Neural progenitor cell (in vitro differentiated cells): ENCODE data around the gene COX18. TPM values are rescaled to one million over a fixed set of nuclear protein-coding genes. Genes with fewer than 3 reads are reported as not detected.

Experiments used
- DNase-seq: peaks from one replicate; pipeline ENCODE4 v3.0.0-alpha.2; 2016; ENCODE audit warnings: low spot score
- H2AFZ ChIP-seq: fragments of 200-600 bp; sonication (generic); replicated peaks from 2 replicates; pipeline ENCODE4 v1.6.1; 2016; ENCODE audit warnings: antibody characterized with exemption
- H3F3A ChIP-seq: fragments of 200-600 bp; sonication (generic); 2 replicates; pipeline ENCODE4 v1.6.1; 2016; ENCODE audit warnings: antibody characterized with exemption, low read depth
- H3K27ac ChIP-seq: fragments of 200-600 bp; sonication (generic); 2 replicates; pipeline ENCODE4 v1.5.1; 2016; ENCODE audit warnings: mild to moderate bottlenecking
- H3K27me3 ChIP-seq: fragments of 200-600 bp; sonication (generic); 2 replicates; pipeline ENCODE4 v1.6.1; 2016; ENCODE audit warnings: mild to moderate bottlenecking, moderate library complexity
- H3K36me3 ChIP-seq: fragments of 200-600 bp; sonication (generic); 2 replicates; pipeline ENCODE4 v1.5.1; 2016
- H3K4me1 ChIP-seq: fragments of 200-600 bp; sonication (generic); 2 replicates; pipeline ENCODE4 v1.6.1; 2016; ENCODE audit warnings: mixed run types
- H3K4me2 ChIP-seq: fragments of 200-600 bp; sonication (generic); 2 replicates; pipeline ENCODE4 v1.6.1; 2016
- H3K4me3 ChIP-seq: fragments of 200-600 bp; sonication (generic); 2 replicates; pipeline ENCODE4 v1.5.1; 2016
- H3K79me2 ChIP-seq: fragments of 200-600 bp; sonication (generic); 2 replicates; pipeline ENCODE4 v1.6.1; 2016; ENCODE audit warnings: low read depth
- H3K9ac ChIP-seq: fragments of 200-600 bp; sonication (generic); 2 replicates; pipeline ENCODE4 v1.6.1; 2016
- H3K9me3 ChIP-seq: fragments of 200-600 bp; sonication (generic); 2 replicates; pipeline ENCODE4 v1.5.1; 2016; ENCODE audit warnings: low read depth
- H4K20me1 ChIP-seq: fragments of 200-600 bp; sonication (generic); 2 replicates; pipeline ENCODE4 v1.6.1; 2016; ENCODE audit warnings: low read depth
- H3K27ac Mint-ChIP-seq: 3 replicates; pipeline ENCODE4 v1.8.0; 2021; ENCODE audit warnings: mixed read lengths
- H3K27me3 Mint-ChIP-seq: 2 replicates; pipeline ENCODE4 v1.8.0; 2022; ENCODE audit warnings: low read depth, mild to moderate bottlenecking, inconsistent platforms, moderate library complexity, mixed read lengths; ENCODE audit not compliant: insufficient read depth
- H3K36me3 Mint-ChIP-seq: 3 replicates; pipeline ENCODE4 v1.8.0; 2021; ENCODE audit warnings: mixed read lengths
- H3K4me1 Mint-ChIP-seq: 3 replicates; pipeline ENCODE4 v1.8.0; 2021; ENCODE audit warnings: mixed read lengths
- H3K4me3 Mint-ChIP-seq: 3 replicates; pipeline ENCODE4 v1.8.0; 2021; ENCODE audit warnings: mild to moderate bottlenecking, moderate library complexity, mixed read lengths
- H3K9me3 Mint-ChIP-seq: 3 replicates; pipeline ENCODE4 v1.8.0; 2020; ENCODE audit warnings: mixed read lengths
- CTCF ChIP-seq: fragments of 200-600 bp; sonication (generic); IDR thresholded peaks from 2 replicates; pipeline ENCODE4 v1.5.1; 2017; ENCODE audit warnings: antibody characterized with exemption, mild to moderate bottlenecking
- EZH2 ChIP-seq: fragments of 200-600 bp; sonication (generic); IDR thresholded peaks from 2 replicates; pipeline ENCODE4 v1.6.1; 2017; ENCODE audit warnings: antibody characterized with exemption, mild to moderate bottlenecking, moderate library complexity
- EZH2phosphoT487 ChIP-seq: fragments of 200-600 bp; sonication (generic); IDR thresholded peaks from 2 replicates; pipeline ENCODE4 v1.6.1; 2017; ENCODE audit warnings: antibody characterized with exemption
- total RNA-seq: library from RNA; depleted of rRNA; stranded (reverse); fragments of >200 nt; gene quantifications from 2 replicates; pipeline ENCODE4 v1.2.3, GENCODE V29; 2015; ENCODE audit warnings: low replicate concordance

Gene COX18
- total RNA-seq, 1 donor from 2014 or later = 20.3 TPM

- Histone ChIP-seq H3F3A (no peaks in the 10 kb centered on the region), H3K27me3 (no peaks in the 10 kb centered on the region), H3K79me2 (peaks cover 34% of the 10 kb centered on the region), H3K4me2 (no peak overlapping the region), H3K4me1 (no peaks in the 10 kb centered on the region), H3K9ac (no peak overlapping the region), H3K4me3 (no peak overlapping the region), H4K20me1 (no peaks in the 10 kb centered on the region), H3K27ac (no peak overlapping the region), H2AFZ (no peak overlapping the region), H3K36me3 (peaks cover 13% of the 10 kb centered on the region), H3K9me3 (no peaks in the 10 kb centered on the region)
- Mint-ChIP-seq H3K9me3 (no peaks in the 10 kb centered on the region), H3K27me3 (no peaks in the 10 kb centered on the region), H3K36me3 (peaks cover 23% of the 10 kb centered on the region), H3K4me1 (no peaks in the 10 kb centered on the region), H3K27ac (no peak overlapping the region), H3K4me3 (no peak overlapping the region)
- TF ChIP-seq EZH2phosphoT487 (no peak), CTCF (no peak), EZH2 (no peak)
- no peak for DNase-seq
These were observed 18.4 kb upstream of the COX18 start for GRCh38 chr4:73087871-73088270.

GRCh38 chr4:73086095-73086868 is 16.8 kb upstream of the COX18 start:
- peaks cover 20% of the 10 kb centered on the region for H3K36me3 Mint-ChIP-seq
- H3K27me3 Mint-ChIP-seq = no peaks in the 10 kb centered on the region
- Histone ChIP-seq H3K9ac (no peak overlapping the region), H3K27ac (no peak overlapping the region), H3K4me3 (no peak overlapping the region), H3K4me2 (no peak overlapping the region), H3K4me1 (no peaks in the 10 kb centered on the region), H3K9me3 (no peaks in the 10 kb centered on the region), H3K79me2 (peaks cover 35% of the 10 kb centered on the region), H3K27me3 (no peaks in the 10 kb centered on the region), H4K20me1 (no peaks in the 10 kb centered on the region), H2AFZ (no peak overlapping the region), H3F3A (no peaks in the 10 kb centered on the region), H3K36me3 (peaks cover 10% of the 10 kb centered on the region)
- DNase-seq = no peak
- no peaks in the 10 kb centered on the region for H3K4me1 Mint-ChIP-seq
- H3K27ac Mint-ChIP-seq = no peak overlapping the region
- no peak for TF ChIP-seq EZH2phosphoT487
- TF ChIP-seq EZH2 = no peak
- no peak for TF ChIP-seq CTCF
- no peak overlapping the region for H3K4me3 Mint-ChIP-seq
- H3K9me3 Mint-ChIP-seq = no peaks in the 10 kb centered on the region

- Mint-ChIP-seq H3K36me3 (peaks cover 30% of the 10 kb centered on the region), H3K4me3 (no peak overlapping the region), H3K9me3 (no peaks in the 10 kb centered on the region), H3K27me3 (no peaks in the 10 kb centered on the region), H3K27ac (no peak overlapping the region), H3K4me1 (no peaks in the 10 kb centered on the region)
- Histone ChIP-seq H3K4me3 (no peak overlapping the region), H3K4me2 (no peak overlapping the region), H3K27me3 (no peaks in the 10 kb centered on the region), H3F3A (peaks cover 5% of the 10 kb centered on the region), H3K27ac (no peak overlapping the region), H4K20me1 (peaks cover 8% of the 10 kb centered on the region), H3K9ac (no peak overlapping the region), H3K4me1 (no peaks in the 10 kb centered on the region), H3K9me3 (no peaks in the 10 kb centered on the region), H3K79me2 (peaks cover 8% of the 10 kb centered on the region), H3K36me3 (peaks cover 35% of the 10 kb centered on the region), H2AFZ (no peak overlapping the region)
- DNase-seq = no peak
- TF ChIP-seq CTCF = no peak
These were observed 11.3 kb upstream of the COX18 start for GRCh38 chr4:73080789-73081188.
